HG03378 (cell line): ENCODE results near the gene ZNF761.
"Not testable (repeated sequence)": the region's sequence is repeated elsewhere in the genome, so short reads cannot be mapped to it uniquely, and the experiment has no call there.

Source experiments
- ATAC-seq: cut with Tn5 transposase; IDR thresholded peaks from one replicate; pipeline ENCODE4 v1.9.1; 2021; ENCODE audit warnings: mild to moderate bottlenecking, moderate library complexity; ENCODE audit not compliant: unreplicated experiment

The ZNF761 gene

DNA sequence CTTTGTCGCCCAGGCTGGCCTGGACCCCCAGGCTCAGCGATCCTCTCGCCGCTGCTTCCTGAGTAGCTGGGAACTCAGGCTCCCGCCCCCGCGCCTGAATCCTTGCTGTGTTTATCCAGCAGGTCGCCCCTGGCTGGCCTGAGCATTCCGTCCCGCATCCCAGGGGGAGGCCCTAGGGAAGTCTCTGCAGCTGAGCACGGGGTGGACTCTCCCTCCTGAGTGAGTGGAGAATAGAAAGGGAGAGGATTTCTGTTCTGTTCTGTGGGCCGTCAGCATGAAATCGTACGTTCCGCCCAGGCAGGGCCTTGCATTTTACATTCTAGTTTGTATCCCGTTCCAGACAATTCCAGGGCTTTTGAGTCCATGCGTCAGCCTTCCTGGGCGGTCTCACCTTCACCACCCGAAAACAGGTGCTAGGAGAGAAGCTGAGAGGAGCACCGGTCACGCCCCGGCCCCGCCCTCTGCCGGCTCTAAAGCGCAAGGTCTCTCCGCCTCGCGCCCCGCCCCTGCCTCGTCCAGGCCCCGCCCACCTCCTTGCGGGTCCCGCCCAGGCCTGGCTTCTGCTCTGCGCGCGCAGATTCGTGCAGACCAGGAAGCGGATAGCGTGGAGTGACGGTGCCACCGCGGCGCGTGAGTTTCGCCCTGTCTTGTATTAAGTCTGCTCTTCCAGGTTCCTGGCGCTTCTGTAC is at the start of gene ZNF761:
TSS of gene ZNF761 (plus strand) at position 586 of the 689 bp plus-strand sequence. CDS start 15,285 bp downstream, outside the sequence.
- peak; percentile 81 for ATAC-seq

DNA sequence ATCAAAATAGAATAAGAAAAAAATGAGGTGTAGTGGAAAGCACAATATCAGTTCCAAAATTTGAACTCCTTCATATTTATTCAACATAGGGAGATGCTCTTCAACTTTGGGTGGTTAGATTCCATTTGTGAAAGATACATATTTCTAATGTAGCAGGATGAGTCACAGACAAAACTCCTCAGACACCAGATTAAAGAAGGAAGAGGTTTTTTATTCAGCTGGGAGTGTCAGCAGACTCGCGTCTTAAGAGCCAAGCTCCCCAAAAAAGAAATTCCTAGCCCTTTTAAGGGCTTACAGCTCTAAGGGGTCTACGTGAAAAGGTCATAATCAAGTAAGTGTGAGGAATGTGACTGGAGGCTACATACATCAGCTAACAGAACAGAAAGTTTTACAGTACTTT is 43.6 kb upstream of the ZNF761 start:
- ATAC-seq, result no peak

DNA sequence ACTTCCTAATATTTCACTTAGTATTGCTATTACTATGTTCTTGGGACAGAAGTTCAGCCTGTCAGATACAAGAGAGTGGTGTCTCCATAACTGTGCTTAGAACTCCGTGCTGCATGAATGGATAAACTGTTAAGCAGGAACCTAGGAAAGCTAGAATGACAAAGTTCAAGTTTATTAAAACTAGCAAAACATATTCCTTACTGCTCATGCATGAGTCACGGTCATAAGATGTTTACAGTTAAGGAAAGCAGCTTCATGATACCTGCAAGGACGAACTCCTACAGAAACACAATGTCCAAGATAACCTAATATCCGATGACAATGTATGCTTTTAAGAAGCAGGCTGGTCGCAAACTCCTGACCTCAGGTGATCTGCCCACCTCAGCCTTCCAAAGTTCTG is 42.9 kb upstream of the ZNF761 start:
- no peak for ATAC-seq

DNA sequence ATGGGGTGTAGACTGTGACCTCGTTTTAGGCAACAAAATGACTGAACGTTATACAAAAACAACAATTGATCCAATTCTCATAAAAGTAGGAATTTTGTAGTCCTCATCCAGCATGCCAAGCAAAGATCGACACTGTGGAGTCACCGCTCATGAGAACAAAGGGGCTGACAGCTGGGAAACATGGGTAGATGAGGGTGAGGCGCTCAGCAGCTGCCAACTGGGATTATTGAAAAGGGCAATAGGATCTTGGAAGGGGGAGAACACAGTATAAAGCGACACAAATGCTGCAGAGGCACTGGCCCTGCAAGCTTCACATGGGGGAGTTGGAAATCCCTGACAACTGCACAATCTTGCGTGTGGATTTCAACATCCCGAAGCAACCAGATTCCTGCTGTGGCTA is 42.2 kb upstream of the ZNF761 start:
- no peak for ATAC-seq

DNA sequence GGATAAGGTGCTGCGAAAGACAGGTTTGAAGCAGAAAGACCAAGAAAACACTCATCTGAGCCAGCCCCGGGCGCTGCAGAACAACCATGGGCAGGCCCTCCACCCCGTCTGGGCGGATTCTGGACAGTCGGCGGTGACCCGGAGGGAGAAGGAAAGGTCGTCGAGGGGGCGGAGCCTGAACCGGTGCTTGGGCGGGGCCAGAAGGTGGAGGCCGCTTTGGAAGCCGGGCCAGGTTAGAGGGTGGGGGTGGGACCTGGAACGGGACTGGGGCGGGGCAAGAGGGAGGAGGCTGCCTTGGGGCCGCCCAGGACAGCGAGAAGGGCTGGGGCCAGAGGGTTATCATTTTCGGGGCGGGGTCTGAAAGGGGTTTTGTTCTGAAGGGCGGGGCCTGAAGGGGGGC is 41.8 kb upstream of the ZNF761 start:
- ATAC-seq, result no peak

DNA sequence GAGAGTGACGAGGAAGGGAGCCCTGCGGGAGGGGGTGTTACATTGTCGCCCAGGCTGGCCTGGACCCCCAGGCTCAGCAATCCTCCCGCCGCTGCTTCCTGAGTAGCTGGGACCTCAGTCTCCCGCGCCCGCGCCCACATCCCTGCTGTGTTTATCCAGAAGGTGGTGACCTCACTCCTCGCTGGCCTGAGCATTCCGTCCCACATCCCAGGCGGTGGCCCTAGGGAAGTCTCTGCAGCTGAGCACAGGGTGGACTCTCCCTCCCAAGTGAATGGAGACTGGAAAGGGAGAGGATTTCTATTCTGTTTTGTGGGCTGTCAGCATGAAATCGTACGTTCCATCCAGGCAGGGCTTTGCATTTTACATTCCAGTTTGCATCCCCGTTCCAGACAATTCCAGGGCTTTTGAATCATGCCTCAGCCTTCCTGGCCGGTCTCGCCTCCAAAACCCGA is 37.2 kb upstream of the ZNF761 start:
- no peak for ATAC-seq

DNA sequence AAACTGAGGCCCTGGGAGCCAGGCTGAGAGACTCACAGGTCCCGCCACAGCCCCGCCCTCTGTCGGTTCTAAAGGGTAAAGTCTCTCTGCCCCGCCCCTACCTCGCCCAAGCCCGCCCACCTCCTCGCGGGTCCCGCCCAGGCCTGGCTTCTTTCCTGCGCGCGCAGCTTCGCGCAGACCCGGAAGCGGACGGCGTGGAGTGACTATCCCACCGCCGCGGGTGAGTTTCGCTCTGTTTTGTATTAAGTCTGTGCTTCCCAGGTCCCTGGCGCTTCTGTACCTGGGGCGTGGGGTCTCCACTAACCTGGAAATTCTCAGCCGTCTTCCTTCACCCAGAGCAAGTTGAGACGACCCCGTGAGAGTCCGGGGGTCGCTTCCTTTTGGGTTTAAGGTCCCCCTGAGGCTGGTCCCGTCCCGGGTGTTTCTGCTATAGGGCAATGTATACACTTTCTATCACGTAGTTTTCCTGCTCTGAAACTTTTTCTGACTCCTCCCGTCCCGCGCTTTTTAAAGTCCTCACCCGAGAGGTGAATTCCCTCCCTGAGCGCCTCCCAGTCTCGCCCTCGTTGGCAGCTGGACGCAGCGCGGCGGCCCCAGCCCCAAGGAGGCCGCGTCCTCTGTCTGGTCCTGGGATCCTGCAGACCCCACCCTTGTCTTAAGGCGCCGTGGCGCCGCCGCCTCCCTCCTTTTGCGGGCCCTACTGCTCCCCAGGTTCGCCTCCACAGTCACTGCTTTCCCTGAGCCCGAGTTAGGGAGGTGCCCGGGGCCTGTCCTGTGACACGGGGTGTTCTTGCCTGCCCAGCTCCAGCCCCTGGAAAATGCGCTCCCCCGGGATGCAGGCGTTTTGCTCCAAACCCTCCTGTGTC is 36.6 kb upstream of the ZNF761 start, which contains the start of gene ZNF765:
TSS of gene ZNF765 (plus strand) at position 176 of the 866 bp plus-strand sequence. CDS start 2,867 bp downstream, outside the sequence.
- ATAC-seq, result no peak

DNA sequence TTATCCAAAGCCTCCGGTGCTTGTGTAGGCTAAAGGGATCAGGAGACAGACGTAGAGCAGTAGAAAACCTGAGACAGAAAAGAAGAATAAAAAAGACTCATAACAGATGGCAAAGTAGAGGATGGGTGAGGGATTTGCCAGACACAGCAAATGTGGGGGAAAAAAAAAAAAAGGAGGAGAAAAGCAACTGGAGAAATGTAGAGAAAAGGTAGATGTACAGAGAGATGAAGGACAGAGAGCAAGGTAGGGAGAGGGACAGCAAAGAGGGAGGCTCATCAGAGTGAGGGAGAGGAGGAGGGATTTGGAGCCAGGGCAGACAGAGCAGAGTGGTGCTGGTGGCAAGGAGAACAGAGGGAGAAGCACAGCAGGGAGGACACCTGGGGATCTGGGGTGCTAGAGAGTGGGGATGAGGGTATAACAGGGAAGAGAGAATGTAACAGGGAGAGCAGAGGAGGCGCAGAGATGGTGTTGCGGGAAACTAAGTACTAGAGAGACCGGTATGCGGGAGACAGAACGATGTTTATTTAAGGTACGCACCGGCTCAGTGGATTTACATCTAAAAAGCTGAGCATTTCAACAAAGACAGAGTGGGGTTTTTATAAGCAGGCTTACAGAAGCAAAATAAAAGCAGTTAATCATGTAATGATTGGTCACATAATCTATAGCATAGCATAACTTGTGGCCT is 35.8 kb upstream of the ZNF761 start:
- not testable (repeated sequence) for ATAC-seq

DNA sequence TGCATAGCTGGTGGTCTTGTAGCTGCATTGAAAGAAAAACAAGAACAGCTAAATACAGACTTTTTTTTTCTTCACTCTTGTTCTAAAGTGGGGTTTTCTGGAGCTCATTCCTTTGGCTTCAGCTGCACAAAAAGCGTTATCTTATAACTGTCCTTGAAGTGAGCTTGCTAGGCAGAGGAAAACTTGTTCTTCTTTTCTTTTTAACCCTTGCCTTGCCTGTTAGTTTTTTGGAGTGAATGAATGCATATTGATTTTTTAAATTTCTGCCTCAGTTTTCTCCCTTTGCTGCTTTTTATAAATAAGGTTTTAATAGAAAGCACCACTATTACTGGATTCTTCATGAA is 35.3 kb upstream of the ZNF761 start:
- no peak for ATAC-seq

DNA sequence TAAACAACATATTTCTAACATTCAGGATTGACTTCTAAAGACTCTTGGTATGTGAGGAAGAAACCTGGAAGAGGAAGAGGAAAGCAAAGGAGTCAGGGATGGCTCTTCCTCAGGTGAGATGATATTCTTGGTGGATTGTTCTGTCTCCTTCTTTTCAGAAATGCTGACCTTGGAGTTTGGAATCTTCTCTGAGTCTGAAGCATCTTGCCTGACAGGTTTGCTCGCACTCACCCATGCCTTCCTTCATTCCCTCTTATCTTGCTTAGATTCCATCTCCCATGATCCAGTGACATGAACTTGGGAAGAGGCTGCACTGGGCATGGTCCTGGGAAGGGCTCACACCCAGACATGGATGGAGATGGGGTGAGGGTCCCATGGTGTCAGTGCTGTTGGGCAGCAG is 33.9 kb upstream of the ZNF761 start:
- ATAC-seq, result not testable (repeated sequence)

DNA sequence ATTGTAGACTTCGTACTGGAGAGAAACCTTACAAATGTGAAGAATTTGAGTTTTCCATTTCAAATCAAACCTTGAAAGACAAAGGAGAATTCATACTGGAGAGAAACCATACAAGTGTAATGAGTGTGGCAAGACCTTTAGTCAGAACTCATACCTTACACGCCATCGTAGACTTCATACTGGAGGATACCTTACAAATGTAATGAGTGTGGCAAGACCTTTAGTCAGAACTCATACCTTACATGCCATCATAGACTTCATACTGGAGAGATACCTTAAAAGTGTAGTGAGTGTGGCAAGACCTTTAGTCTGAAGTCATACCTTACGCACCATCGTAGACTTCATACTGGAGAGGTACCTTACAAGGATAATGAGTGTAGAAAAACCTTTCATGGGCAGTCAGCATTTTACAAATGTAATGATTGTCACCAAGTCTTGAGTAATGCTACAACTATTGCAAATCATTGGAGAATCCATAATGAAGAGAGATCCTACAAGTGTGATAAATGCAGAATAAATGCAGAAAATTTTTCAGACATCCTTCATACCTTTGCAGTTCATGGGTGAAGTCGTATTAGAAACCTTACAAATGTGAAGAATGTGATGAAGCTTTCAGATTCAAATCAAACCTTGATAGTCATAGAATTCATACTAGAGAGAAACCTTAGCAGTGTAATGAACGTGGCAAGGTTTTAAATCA is 22.1 kb upstream of the ZNF761 start:
- ATAC-seq, result no peak

DNA sequence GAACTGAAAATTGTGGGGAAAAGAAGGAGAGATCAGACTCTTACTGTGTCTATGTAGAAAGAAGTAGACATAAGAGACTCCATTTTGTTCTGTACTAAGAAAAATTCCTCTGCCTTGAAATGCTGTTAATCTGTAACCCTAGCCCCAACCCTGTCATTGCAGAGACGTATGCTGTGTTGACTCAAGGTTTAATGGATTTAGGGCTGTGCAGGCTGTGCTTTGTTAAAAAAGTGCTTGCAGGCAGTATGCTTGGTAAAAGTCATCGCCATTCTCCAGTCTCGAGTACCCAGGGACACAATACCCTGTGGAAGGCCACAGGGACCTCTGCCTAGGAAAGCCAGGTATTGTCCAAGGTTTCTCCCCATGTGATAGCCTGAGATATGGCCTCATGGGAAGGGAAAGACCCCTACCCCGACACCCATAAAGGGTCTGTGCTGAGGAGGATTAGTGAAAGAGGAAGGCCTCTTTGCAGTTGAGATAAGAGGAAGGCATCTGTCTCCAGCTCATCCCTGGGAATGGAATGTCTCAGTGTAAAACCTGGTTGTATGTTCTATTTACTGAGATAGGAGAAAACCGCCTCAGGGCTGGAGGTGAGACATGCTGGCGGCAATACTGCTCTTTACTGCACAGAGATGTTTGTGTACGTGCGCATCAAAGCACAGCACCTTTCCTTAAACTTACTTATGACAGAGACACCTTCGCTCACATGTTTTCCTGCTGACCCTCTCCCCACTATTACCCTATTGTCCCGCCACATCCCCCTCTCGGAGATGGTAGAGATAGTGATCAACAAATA is 11.1 kb upstream of the ZNF761 start:
- not testable (repeated sequence) for ATAC-seq

DNA sequence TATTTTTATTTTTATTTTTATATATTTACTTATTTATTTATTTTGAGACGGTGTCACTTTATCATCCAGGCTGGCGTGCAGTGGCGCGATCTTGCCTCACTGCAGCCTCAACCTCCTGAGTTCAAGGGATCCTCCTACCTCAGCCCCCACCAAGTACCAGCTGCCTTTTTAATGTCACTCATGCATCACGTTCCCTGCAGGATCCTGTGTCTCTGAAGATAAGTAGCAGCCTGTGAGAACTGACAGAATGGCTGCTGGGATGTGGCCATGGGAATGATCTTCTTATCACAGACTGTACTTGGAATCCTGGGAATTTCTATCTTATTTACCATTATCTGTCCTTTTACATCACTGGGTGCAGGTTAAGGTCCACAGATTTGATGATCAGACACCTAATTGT is 9.2 kb upstream of the ZNF761 start:
- ATAC-seq, result no peak

DNA sequence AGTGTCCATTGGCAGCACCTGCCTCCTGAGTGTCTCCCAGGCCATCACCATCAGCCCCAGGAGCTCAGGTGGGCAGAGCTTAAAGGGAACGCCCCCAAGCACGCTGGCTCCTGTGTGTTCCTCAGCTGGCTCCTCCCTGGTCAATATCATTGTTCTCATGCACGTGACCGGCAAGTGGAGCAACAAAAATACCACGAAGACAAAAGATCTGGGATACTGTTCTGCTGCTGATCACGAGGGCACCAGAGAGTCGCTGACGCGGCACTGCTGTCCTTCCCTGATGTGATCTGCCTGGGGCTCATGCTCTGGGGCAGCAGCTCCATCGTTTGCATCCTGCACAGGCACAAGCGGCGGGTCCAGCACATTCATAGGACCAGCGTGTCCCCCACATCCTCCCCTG is 8.7 kb upstream of the ZNF761 start:
- not testable (repeated sequence) for ATAC-seq

DNA sequence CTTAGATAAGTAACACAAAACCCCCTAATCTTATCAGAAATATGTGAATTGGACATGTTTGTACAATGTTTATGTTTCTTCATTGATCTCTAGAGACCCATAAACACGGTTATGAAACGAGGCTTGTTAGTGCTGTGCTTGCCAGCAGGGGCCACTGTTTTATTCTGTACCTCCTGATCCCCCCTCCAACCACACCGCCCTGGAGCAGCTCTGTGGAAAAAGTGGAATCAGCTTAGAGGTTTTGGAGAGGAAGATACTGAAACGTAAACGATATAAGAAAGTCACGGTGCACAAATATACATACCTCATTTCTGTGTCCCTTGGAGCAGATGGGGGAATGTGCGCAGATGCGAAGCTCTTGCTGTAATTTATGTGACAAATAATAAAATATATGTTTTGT is 8.1 kb upstream of the ZNF761 start:
- not testable (repeated sequence) for ATAC-seq

DNA sequence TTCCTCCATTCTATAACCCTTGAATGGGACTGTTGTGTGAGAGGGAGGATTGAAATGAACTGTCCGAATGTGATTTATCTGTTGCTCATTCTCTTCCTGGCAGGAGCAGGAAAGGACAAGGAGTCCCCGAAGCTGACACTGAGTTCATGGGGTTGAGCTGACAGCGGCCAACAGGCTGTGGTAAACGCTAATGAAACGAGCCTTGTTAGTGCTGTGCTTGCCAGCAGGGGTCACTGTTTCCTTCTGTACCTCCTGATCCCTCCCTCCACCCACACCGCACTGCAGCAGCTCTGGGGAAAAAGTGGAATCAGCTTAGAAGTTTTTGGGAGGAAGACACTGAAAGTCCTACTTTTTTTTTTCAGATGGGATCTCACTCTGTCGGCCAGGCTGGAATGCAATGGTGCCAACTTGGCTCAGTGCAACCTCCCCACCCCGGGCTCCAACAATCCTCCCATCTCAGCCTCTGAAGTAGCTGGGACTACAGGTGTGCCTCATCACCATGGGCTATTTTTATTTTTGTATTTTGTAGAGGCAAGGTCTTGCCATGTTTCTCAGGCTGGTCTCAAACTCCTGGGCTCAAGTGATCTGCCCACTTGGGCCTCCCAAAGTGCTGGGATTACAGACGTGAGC is 6.7 kb upstream of the ZNF761 start:
- ATAC-seq, result no peak

DNA sequence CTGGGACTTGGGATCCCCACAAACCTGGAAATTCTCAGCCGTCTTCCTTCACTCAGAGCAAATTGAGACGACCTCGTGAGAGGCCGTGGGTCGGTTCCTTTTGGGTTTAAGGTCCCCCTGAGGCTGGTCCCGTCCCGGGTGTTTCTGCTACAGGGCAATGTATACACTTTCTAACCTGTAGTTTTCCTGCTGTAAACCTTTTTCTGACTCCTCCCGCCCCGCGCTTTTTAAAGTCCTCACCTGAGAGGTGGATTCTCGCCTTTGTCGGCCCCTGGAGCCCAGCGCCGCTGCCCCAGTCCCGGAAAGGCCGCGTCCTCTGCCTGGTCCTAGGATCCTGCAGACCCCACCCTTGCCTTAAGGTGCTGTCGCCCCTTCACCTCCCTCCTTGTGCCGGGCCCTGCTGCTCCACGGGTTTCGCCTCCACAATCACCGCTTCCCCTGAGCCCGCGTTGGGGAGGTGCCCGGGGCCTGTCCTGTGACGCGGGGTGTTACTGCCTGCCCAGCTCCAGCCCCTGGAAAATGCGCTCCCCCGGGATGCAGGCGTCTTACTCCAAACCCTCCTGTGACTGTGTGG is 391 bp downstream of the ZNF761 start:
- peak; percentile 37 for ATAC-seq

DNA sequence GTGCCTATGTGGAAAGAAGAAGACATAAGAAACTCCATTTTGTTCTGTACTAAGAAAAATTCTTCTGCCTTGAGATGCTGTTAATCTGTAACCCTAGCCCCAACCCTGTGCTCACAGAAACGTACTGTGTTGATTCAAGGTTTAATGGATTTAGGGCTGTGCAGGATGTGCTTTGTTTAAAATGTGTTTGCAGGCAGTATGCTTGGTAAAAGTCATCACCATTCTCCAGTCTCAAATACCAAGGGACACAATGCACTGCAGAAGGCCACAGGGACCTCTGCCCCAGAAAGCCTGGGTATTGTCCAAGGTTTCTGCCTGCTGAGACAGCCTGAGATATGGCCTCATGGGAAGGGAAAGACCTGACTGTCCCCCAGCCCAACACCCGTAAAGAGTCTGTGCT is 12.0 kb downstream of the ZNF761 start:
- ATAC-seq, result not testable (repeated sequence)

DNA sequence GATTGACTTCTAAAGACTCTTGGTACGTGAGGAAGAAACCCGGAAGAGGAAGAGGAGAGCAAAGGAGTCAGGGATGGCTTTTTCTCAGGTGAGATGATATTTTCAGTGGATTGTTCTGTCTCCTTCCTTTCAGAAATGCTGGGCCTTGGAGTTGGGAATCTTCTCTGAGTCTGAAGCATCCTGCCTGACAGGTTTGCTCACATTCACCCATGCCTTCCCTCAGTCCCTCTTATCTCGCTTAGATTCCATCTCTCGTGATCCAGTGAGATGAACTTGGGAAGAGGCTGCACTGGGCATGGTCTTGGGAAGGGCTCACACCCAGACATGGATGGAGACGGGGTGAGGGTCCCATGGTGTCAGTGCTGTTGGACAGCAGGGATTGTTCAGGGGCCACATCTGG is 15.4 kb downstream of the ZNF761 start:
- ATAC-seq, result not testable (repeated sequence)
